ENCODE results near the gene COQ2. TPM values are rescaled to one million over a fixed set of nuclear protein-coding genes. Genes with fewer than 3 reads are reported as not detected.

Gene COQ2
- total RNA-seq, 2 experiments from 2014 or later = 18.3 to 20.3 TPM

GRCh38 chr4:83317671-83318070 is 33.1 kb upstream of the COQ2 start:
- ChIA-PET POLR2A (no interaction called here), CTCF (no interaction called here)

GRCh38 chr4:83316459-83317165 is 32.0 kb upstream of the COQ2 start:
- intact Hi-C loops (cut with micrococcal nuclease) = no loop called here
- no peak for ATAC-seq
- ChIA-PET CTCF (interaction anchor here (1.4 kb wide), 1 partner anchor 34 kb away, joined by 3 read pairs; no protein-coding TSS in a partner anchor), POLR2A (no interaction called here)
- DNase-seq = no peak
- Mint-ChIP-seq H3K27me3 (no peaks in the 10 kb centered on the region), H3K27ac (no peak overlapping the region), H3K4me3 (no peak overlapping the region), H3K9me3 (no peaks in the 10 kb centered on the region), H3K4me1 (ENCODE audit: low read depth) (peaks cover 6% of the 10 kb centered on the region), H3K36me3 (ENCODE audit: low read depth) (peaks cover 18% of the 10 kb centered on the region)
- TF ChIP-seq CTCF (IDR thresholded peaks at IDR 0.05) = no peak

More at GRCh38 chr4:83317671-83318070, 33.1 kb upstream of the COQ2 start:
- H3K36me3 Mint-ChIP-seq (ENCODE audit: low read depth) = peaks cover 13% of the 10 kb centered on the region
- H3K4me3 Mint-ChIP-seq = no peak overlapping the region
- ATAC-seq (no peak), DNase-seq (no peak)
- H3K27me3 Mint-ChIP-seq = no peaks in the 10 kb centered on the region
- TF ChIP-seq CTCF (IDR thresholded peaks at IDR 0.05) = no peak
- intact Hi-C loops (cut with micrococcal nuclease) = no loop called here
- peaks cover 6% of the 10 kb centered on the region for H3K4me1 Mint-ChIP-seq (ENCODE audit: low read depth)
- no peaks in the 10 kb centered on the region for H3K9me3 Mint-ChIP-seq
- no peak overlapping the region for H3K27ac Mint-ChIP-seq

- Mint-ChIP-seq H3K27me3 (no peaks in the 10 kb centered on the region), H3K4me1 (ENCODE audit: low read depth) (peaks cover 2% of the 10 kb centered on the region), H3K4me3 (no peak overlapping the region), H3K27ac (no peak overlapping the region), H3K36me3 (ENCODE audit: low read depth) (peaks cover 17% of the 10 kb centered on the region), H3K9me3 (no peaks in the 10 kb centered on the region)
- no peak for TF ChIP-seq CTCF (IDR thresholded peaks at IDR 0.05)
- POLR2A ChIA-PET = interaction anchor here (0.7 to 1.0 kb wide), 2 partner anchors 18 to 207 kb away, joined by 3 read pairs; no protein-coding TSS in a partner anchor
- DNase-seq (no peak), ATAC-seq (no peak)
- CTCF ChIA-PET = interaction anchor here (0.6 to 1.4 kb wide), 2 partner anchors 33 to 56 kb away, joined by 3 read pairs; no protein-coding TSS in a partner anchor
- intact Hi-C loops (cut with micrococcal nuclease) = no loop called here
These were observed 30.8 kb upstream of the COQ2 start for GRCh38 chr4:83315341-83315870.

GRCh38 chr4:83308672-83309071 is 24.1 kb upstream of the COQ2 start:
- ATAC-seq (no peak), DNase-seq (no peak)
- Mint-ChIP-seq H3K27me3 (no peaks in the 10 kb centered on the region), H3K9me3 (no peaks in the 10 kb centered on the region), H3K36me3 (ENCODE audit: low read depth) (peaks cover 11% of the 10 kb centered on the region), H3K4me1 (ENCODE audit: low read depth) (no peaks in the 10 kb centered on the region), H3K4me3 (no peak overlapping the region), H3K27ac (no peak overlapping the region)
- ChIA-PET CTCF (no interaction called here), POLR2A (no interaction called here)
- TF ChIP-seq CTCF (IDR thresholded peaks at IDR 0.05) = no peak
- intact Hi-C loops (cut with micrococcal nuclease) = no loop called here

GRCh38 chr4:83307920-83308319 is 23.3 kb upstream of the COQ2 start:
- Mint-ChIP-seq H3K4me1 (ENCODE audit: low read depth) (no peaks in the 10 kb centered on the region), H3K9me3 (no peaks in the 10 kb centered on the region), H3K27me3 (no peaks in the 10 kb centered on the region), H3K4me3 (no peak overlapping the region), H3K27ac (no peak overlapping the region), H3K36me3 (ENCODE audit: low read depth) (peaks cover 11% of the 10 kb centered on the region)
- DNase-seq (no peak), ATAC-seq (no peak)
- ChIA-PET CTCF (no interaction called here), POLR2A (interaction anchor here (0.6 to 1.0 kb wide), 2 partner anchors 12 to 52 kb away, joined by 3 to 6 read pairs; no protein-coding TSS in a partner anchor)
- intact Hi-C loops (cut with micrococcal nuclease) = no loop called here
- TF ChIP-seq CTCF (IDR thresholded peaks at IDR 0.05) = no peak

All from activated CD8-positive, alpha-beta T cell treated with anti-CD3 and anti-CD28 coated beads for 36 hours (primary cell).